Body of pancreas (tissue), 2 donors: ENCODE data around the gene AREL1. TPM values are rescaled to one million over a fixed set of nuclear protein-coding genes. Genes with fewer than 3 reads are reported as not detected.

Source experiments
- small RNA-seq: library from RNA; depleted of rRNA; stranded (forward); fragments of <200 nt; gene quantifications from one replicate; pipeline ENCODE3, GENCODE V24; 2016
- total RNA-seq, 2 donors: library from RNA; depleted of rRNA; stranded (reverse); fragments of >200 nt; gene quantifications; one replicate each; pipeline ENCODE4 v1.1.0, GENCODE V29; 2016

AREL1 gene
- total RNA-seq, 2 donors from 2014 or later = 10.6 to 21.1 TPM

Small RNAs within 50 kb of the gene (small RNA-seq; reads per million reads assigned to genes)
- not detected for gene RF00409

Other genes starting within 250 kb of the AREL1 start
- gene NPC2, start 219.8 kb downstream of the AREL1 start, total RNA-seq = 100 to 1,000 TPM in 1 of 2 donors, 10 to 100 TPM in 1; 97.5 to 130 TPM
- 10 to 100 TPM in 1 of 2 donors, 1 to 10 TPM in 1; 4.3 to 17.6 TPM for gene ISCA2, start 219.3 kb downstream of the AREL1 start, total RNA-seq
- 10 to 100 TPM; 15.8 to 20.4 TPM for gene LTBP2, start 100.8 kb downstream of the AREL1 start, total RNA-seq
- gene FCF1, start 64 bp upstream of the AREL1 start, total RNA-seq = 10 to 100 TPM in 1 of 2 donors, 1 to 10 TPM in 1; 4.9 to 19.2 TPM
- 10 to 100 TPM; 30.0 to 47.7 TPM for gene YLPM1, start 50.2 kb upstream of the AREL1 start, total RNA-seq
- gene PROX2, start 163.1 kb upstream of the AREL1 start, total RNA-seq = under 1 TPM in 1 of 2 donors, not detected in 1; 0.52 TPM
- 10 to 100 TPM; 33.7 to 36.3 TPM for gene DLST, start 168.8 kb upstream of the AREL1 start, total RNA-seq
- gene RPS6KL1, start 210.2 kb upstream of the AREL1 start, total RNA-seq = 10 to 100 TPM in 1 of 2 donors, 1 to 10 TPM in 1; 8.0 to 16.2 TPM
- gene PGF, start 242.5 kb upstream of the AREL1 start, total RNA-seq = 1 to 10 TPM; 2.3 to 6.6 TPM